ENCODE measurements around the gene CCNL2.
A peak's percentile ranks its signal among the peaks of the same experiment; 100 is the strongest.

CCNL2 gene

DNA sequence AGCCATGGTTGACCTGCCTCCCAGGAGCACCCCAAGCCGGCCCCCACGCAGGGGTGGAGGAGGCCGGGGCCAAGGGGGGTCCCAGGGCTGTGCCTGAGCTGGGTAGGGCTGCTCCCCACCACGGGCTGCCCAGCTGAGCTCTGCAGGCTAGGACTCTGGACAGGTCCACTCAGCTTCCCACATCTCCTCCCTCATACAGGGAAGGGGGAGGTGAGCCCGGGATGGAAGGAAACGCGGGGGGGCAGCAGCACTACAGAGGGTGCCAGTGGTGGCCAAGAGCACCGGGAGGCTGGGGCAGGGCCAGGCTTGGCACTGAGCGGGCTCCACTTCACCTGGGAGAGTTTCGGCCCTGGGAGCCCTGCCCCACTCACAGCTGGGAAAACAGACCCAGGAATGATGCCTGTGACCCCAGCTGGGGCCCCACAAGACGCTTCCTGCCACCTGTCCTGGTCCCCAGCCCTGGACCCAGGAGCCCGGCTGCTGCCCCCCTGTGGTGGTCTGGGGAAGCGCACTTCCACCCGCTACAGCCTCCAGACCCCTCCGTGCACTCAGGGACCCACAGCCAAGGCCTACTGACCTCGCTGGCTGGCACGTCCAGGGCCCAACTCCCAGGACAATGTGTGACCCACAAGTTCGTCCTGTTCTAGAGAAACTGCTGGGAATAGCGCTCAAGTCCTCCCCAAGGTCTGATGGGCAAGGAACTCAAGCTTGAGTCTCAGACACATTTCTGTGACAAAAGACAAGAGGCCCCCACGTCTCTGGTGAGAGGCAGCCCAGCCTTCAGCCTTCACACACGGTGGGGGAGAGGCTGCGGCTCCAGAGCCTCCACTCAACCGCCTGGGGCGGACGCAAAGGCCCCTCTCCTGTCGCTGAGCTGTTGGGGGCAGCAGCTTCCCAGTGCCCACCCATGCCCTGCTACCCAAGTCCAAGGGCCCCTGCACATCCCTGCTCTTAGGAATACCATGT, 27.1 kb downstream of the CCNL2 start (continued):
- TF ChIP-seq INSM2 (tag by site-specific recombination; IDR thresholded peaks at IDR 0.05) (no peak), SALL2 (tag by site-specific recombination; IDR thresholded peaks at IDR 0.05; ENCODE audit: borderline replicate concordance) (no peak), RBAK (tag by site-specific recombination; IDR thresholded peaks at IDR 0.05) (no peak), YY2 (tag by site-specific recombination; IDR thresholded peaks at IDR 0.05) (no peak), ZBTB26 (tag by site-specific recombination; optimal IDR thresholded peaks at IDR 0.05) (peak; percentile 23), KLF9 (tag by site-specific recombination; IDR thresholded peaks at IDR 0.05; ENCODE audit: low read depth) (no peak), ZNF23 (tag by site-specific recombination; IDR thresholded peaks at IDR 0.05; ENCODE audit: borderline replicate concordance) (no peak), ZNF549 (tag by site-specific recombination; IDR thresholded peaks at IDR 0.05) (no peak), ZNF2 (tag by site-specific recombination; IDR thresholded peaks at IDR 0.05) (no peak), SP3 (tag by site-specific recombination; IDR thresholded peaks at IDR 0.05) (no peak), ZNF560 (tag by site-specific recombination; IDR thresholded peaks at IDR 0.05; ENCODE audit: borderline replicate concordance) (no peak), ZNF174 (tag by site-specific recombination; IDR thresholded peaks at IDR 0.05) (no peak), ZNF19 (tag by site-specific recombination; IDR thresholded peaks at IDR 0.05; ENCODE audit: low read depth) (no peak), REPIN1 (tag by site-specific recombination; IDR thresholded peaks at IDR 0.05; ENCODE audit: low read depth) (no peak), KLF7 (tag by site-specific recombination; IDR thresholded peaks at IDR 0.05; ENCODE audit: borderline replicate concordance) (no peak), ZNF274 (IDR thresholded peaks at IDR 0.05; ENCODE audit: low read length) (no peak), ZNF274 (tag by site-specific recombination; IDR thresholded peaks at IDR 0.05; ENCODE audit: borderline replicate concordance) (no peak), SCRT2 (tag by site-specific recombination; IDR thresholded peaks at IDR 0.05) (no peak), ZFP69B (tag by site-specific recombination; IDR thresholded peaks at IDR 0.05) (peak; percentile 79), ZBTB8A (tag by site-specific recombination; IDR thresholded peaks at IDR 0.05) (peak; percentile 40; the same call in 1 of the 2 replicates), KLF8 (tag by site-specific recombination; IDR thresholded peaks at IDR 0.05) (no peak), ZNF426 (tag by site-specific recombination; IDR thresholded peaks at IDR 0.05) (no peak), ZNF548 (tag by site-specific recombination; IDR thresholded peaks at IDR 0.05) (no peak)
- TF ChIP-seq, protein P1, sequence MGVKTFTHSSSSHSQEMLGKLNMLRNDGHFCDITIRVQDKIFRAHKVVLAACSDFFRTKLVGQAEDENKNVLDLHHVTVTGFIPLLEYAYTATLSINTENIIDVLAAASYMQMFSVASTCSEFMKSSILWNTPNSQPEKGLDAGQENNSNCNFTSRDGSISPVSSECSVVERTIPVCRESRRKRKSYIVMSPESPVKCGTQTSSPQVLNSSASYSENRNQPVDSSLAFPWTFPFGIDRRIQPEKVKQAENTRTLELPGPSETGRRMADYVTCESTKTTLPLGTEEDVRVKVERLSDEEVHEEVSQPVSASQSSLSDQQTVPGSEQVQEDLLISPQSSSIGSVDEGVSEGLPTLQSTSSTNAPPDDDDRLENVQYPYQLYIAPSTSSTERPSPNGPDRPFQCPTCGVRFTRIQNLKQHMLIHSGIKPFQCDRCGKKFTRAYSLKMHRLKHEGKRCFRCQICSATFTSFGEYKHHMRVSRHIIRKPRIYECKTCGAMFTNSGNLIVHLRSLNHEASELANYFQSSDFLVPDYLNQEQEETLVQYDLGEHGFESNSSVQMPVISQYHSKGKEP (tag by site-specific recombination; IDR thresholded peaks at IDR 0.05) = no peak
- TF ChIP-seq, protein P2, sequence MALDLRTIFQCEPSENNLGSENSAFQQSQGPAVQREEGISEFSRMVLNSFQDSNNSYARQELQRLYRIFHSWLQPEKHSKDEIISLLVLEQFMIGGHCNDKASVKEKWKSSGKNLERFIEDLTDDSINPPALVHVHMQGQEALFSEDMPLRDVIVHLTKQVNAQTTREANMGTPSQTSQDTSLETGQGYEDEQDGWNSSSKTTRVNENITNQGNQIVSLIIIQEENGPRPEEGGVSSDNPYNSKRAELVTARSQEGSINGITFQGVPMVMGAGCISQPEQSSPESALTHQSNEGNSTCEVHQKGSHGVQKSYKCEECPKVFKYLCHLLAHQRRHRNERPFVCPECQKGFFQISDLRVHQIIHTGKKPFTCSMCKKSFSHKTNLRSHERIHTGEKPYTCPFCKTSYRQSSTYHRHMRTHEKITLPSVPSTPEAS (tag by site-specific recombination; IDR thresholded peaks at IDR 0.05) = no peak
- TF ChIP-seq, protein P3, sequence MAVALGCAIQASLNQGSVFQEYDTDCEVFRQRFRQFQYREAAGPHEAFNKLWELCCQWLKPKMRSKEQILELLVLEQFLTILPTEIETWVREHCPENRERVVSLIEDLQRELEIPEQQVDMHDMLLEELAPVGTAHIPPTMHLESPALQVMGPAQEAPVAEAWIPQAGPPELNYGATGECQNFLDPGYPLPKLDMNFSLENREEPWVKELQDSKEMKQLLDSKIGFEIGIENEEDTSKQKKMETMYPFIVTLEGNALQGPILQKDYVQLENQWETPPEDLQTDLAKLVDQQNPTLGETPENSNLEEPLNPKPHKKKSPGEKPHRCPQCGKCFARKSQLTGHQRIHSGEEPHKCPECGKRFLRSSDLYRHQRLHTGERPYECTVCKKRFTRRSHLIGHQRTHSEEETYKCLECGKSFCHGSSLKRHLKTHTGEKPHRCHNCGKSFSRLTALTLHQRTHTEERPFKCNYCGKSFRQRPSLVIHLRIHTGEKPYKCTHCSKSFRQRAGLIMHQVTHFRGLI (tag by site-specific recombination; IDR thresholded peaks at IDR 0.05) = no peak
- TF ChIP-seq, protein P4, sequence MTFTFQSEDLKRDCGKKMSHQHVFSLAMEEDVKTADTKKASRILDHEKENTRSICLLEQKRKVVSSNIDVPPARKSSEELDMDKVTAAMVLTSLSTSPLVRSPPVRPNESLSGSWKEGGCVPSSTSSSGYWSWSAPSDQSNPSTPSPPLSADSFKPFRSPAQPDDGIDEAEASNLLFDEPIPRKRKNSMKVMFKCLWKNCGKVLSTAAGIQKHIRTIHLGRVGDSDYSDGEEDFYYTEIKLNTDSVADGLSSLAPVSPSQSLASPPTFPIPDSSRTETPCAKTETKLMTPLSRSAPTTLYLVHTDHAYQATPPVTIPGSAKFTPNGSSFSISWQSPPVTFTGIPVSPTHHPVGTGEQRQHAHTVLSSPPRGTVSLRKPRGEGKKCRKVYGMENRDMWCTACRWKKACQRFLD (tag by site-specific recombination; IDR thresholded peaks at IDR 0.05) = no peak
- TF ChIP-seq, protein P5, sequence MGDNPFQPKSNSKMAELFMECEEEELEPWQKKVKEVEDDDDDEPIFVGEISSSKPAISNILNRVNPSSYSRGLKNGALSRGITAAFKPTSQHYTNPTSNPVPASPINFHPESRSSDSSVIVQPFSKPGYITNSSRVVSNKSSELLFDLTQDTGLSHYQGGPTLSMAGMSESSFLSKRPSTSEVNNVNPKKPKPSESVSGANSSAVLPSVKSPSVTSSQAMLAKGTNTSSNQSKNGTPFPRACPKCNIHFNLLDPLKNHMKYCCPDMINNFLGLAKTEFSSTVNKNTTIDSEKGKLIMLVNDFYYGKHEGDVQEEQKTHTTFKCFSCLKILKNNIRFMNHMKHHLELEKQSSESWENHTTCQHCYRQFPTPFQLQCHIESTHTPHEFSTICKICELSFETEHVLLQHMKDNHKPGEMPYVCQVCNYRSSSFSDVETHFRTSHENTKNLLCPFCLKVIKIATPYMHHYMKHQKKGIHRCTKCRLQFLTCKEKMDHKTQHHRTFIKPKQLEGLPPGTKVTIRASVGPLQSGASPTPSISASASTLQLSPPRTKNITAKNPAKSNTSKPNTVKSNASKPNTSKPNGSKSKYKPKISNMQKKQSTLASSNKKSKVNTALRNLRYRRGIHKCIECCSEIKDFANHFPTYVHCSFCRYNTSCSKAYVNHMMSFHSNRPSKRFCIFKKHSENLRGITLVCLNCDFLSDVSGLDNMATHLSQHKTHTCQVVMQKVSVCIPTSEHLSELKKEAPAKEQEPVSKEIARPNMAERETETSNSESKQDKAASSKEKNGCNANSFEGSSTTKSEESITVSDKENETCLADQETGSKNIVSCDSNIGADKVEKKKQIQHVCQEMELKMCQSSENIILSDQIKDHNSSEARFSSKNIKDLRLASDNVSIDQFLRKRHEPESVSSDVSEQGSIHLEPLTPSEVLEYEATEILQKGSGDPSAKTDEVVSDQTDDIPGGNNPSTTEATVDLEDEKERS (tag by site-specific recombination; IDR thresholded peaks at IDR 0.05) = no peak
